ENCODE measurements around the gene ZNF76. TPM values are rescaled to one million over a fixed set of nuclear protein-coding genes. Genes with fewer than 3 reads are reported as not detected.

ZNF76 gene
- total RNA-seq, 2 donors from 2014 or later = 20.3 to 33.8 TPM

- no peaks in the 10 kb centered on the region for H3K27me3 ChIP-seq
- H3K4me1 ChIP-seq = no peaks in the 10 kb centered on the region
- intact Hi-C loops (cut with DNase I) = no loop called here
- no peaks in the 10 kb centered on the region for H3K36me3 ChIP-seq
- no peak for DNase-seq
- H3K27ac ChIP-seq = no peak overlapping the region
- TF ChIP-seq CTCF (IDR thresholded peaks at IDR 0.05) = no peak
- H3K9ac ChIP-seq (ENCODE audit: low read depth in 2 of 2, low read length in 2 of 2) = no peak overlapping the region
- no peaks in the 10 kb centered on the region for H3K9me3 ChIP-seq
- H3K4me3 ChIP-seq = no peak overlapping the region
These were observed 22.1 kb upstream of the ZNF76 start for GRCh38 chr6:35237476-35237875.

- no peak overlapping the region for H3K27ac ChIP-seq
- no peak for TF ChIP-seq CTCF (IDR thresholded peaks at IDR 0.05)
- H3K4me1 ChIP-seq = no peaks in the 10 kb centered on the region
- H3K9ac ChIP-seq (ENCODE audit: low read depth in 2 of 2, low read length in 2 of 2) = no peak overlapping the region
- H3K27me3 ChIP-seq = no peaks in the 10 kb centered on the region
- intact Hi-C loops (cut with DNase I) = no loop called here
- H3K36me3 ChIP-seq = no peaks in the 10 kb centered on the region
- no peak overlapping the region for H3K4me3 ChIP-seq
- no peaks in the 10 kb centered on the region for H3K9me3 ChIP-seq
- no peak for DNase-seq
These were observed 20.7 kb upstream of the ZNF76 start for GRCh38 chr6:35238843-35239289.

- no peaks in the 10 kb centered on the region for H3K36me3 ChIP-seq
- H3K27ac ChIP-seq = no peak overlapping the region
- H3K4me1 ChIP-seq = no peaks in the 10 kb centered on the region
- no peak for DNase-seq
- H3K9me3 ChIP-seq = no peaks in the 10 kb centered on the region
- no peak overlapping the region for H3K9ac ChIP-seq (ENCODE audit: low read depth in 2 of 2, low read length in 2 of 2)
- TF ChIP-seq CTCF (IDR thresholded peaks at IDR 0.05) = no peak
- H3K27me3 ChIP-seq = no peaks in the 10 kb centered on the region
- intact Hi-C loops (cut with DNase I) = no loop called here
- no peak overlapping the region for H3K4me3 ChIP-seq
These were observed 20.0 kb upstream of the ZNF76 start for GRCh38 chr6:35239581-35239980.

- peak; percentile 79 for DNase-seq
- intact Hi-C loops (cut with DNase I) = loop anchor here (1.0 to 10.0 kb wide), 2 partner anchors 95 to 256 kb away; no protein-coding TSS in a partner anchor
- Histone ChIP-seq H3K27me3 (no peaks in the 10 kb centered on the region), H3K9me3 (no peaks in the 10 kb centered on the region), H3K4me3 (no peak overlapping the region), H3K4me1 (no peaks in the 10 kb centered on the region), H3K36me3 (no peaks in the 10 kb centered on the region), H3K9ac (ENCODE audit: low read depth in 2 of 2, low read length in 2 of 2) (no peak overlapping the region), H3K27ac (no peak overlapping the region)
- TF ChIP-seq CTCF (IDR thresholded peaks at IDR 0.05) = peak; percentile 95
These were observed 18.4 kb upstream of the ZNF76 start for GRCh38 chr6:35240838-35241801.

- intact Hi-C loops (cut with DNase I) = loop anchor here (10.0 kb wide), 1 partner anchor 258 kb away; no protein-coding TSS in a partner anchor
- Histone ChIP-seq H3K36me3 (no peaks in the 10 kb centered on the region), H3K9me3 (no peaks in the 10 kb centered on the region), H3K4me3 (no peak overlapping the region), H3K9ac (ENCODE audit: low read depth in 2 of 2, low read length in 2 of 2) (no peak overlapping the region), H3K27ac (no peak overlapping the region), H3K4me1 (no peaks in the 10 kb centered on the region), H3K27me3 (no peaks in the 10 kb centered on the region)
- TF ChIP-seq CTCF (IDR thresholded peaks at IDR 0.05) = no peak
- DNase-seq = no peak
These were observed 17.0 kb upstream of the ZNF76 start for GRCh38 chr6:35242486-35242885.
